Coronary artery (tissue), 2 donors: Measurements from ENCODE around the gene CD3G.

Source experiments
- DNase-seq: peaks from one replicate; pipeline ENCODE4 v3.0.0-alpha.2; 2017; ENCODE audit warnings: low spot score
- H3K27ac ChIP-seq, 2 donors: fragments of 200-600 bp; sonication (generic); one replicate each; pipeline ENCODE4 v1.5.1; 2016 to 2019
- H3K4me3 ChIP-seq: fragments of 200-600 bp; sonication (generic); 2 replicates; pipeline ENCODE4 v1.5.1; 2016; ENCODE audit warnings: mild to moderate bottlenecking, moderate library complexity
- TF ChIP-seq, protein P1 (sequence below): fragments of 200-600 bp; sonication (generic); IDR thresholded peaks from one replicate; pipeline ENCODE4 v1.5.1; 2019; ENCODE audit warnings: antibody characterized with exemption

The CD3G gene

DNA sequence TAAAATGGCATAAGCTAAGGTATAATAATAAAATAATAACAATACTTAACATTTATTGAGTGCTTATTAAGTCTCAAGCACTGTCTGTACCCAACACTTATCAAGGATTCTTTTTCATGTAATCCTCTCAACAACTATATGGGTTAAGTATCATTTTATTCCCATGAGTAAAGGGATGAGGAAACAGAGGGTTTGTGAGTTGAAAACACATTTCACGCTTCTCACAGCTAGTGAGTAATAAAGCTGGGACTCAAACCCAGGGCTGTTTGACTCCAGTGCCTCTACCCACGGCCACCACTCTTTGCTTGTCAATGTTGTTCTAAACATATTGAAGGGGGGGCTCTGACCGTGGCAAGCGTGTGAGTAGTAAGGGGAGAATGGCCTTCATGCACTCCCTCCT, 30.9 kb upstream of the CD3G start:
- no peak overlapping the region for H3K4me3 ChIP-seq
- TF ChIP-seq, protein P1, sequence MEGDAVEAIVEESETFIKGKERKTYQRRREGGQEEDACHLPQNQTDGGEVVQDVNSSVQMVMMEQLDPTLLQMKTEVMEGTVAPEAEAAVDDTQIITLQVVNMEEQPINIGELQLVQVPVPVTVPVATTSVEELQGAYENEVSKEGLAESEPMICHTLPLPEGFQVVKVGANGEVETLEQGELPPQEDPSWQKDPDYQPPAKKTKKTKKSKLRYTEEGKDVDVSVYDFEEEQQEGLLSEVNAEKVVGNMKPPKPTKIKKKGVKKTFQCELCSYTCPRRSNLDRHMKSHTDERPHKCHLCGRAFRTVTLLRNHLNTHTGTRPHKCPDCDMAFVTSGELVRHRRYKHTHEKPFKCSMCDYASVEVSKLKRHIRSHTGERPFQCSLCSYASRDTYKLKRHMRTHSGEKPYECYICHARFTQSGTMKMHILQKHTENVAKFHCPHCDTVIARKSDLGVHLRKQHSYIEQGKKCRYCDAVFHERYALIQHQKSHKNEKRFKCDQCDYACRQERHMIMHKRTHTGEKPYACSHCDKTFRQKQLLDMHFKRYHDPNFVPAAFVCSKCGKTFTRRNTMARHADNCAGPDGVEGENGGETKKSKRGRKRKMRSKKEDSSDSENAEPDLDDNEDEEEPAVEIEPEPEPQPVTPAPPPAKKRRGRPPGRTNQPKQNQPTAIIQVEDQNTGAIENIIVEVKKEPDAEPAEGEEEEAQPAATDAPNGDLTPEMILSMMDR = no peak
- H3K27ac ChIP-seq = no peak overlapping the region
- no peak for DNase-seq

DNA sequence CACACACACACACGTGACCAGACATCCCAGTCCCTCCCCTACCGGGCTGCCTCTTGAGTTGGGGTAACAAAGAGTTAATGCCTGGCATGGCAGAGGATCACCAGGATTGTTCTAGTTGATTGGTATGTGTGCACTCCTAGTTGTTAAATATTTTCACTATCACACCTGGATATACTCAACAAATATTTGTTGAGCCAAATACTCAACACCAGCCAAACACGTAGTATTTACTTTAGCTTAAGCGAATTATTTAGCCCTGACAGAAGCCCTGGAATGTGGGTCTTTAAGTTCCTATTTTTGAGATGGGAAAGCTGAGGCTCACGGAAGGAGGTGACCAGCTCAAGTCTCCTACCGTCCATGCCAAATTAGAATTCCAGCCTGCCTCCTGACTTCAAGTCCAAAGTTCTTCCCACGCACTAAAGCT, 29.1 kb upstream of the CD3G start:
- Histone ChIP-seq H3K27ac (no peak overlapping the region), H3K4me3 (no peak overlapping the region)
- TF ChIP-seq, protein P1 = no peak
- no peak for DNase-seq

DNA sequence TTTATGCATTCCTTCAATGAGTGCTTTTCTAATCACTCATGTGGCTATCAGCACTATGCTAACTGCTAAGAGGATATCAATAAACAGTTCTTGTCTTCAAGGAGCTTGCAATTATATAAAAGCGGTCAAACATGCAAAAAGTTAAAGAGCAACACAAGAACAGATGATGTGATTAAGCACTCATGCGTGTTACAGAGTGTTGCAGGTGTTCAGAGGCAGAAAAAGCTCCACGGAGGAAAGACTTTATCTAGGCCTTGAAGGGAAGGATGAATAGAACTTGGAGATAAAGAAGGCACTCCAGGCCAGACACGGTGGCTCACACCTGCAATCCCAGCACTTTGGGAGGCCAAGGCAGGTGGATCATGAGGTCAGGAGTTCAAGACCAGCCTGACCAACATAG, 26.0 kb upstream of the CD3G start:
- no peak for DNase-seq
- TF ChIP-seq, protein P1 = no peak
- Histone ChIP-seq H3K27ac (no peak overlapping the region), H3K4me3 (no peak overlapping the region)

DNA sequence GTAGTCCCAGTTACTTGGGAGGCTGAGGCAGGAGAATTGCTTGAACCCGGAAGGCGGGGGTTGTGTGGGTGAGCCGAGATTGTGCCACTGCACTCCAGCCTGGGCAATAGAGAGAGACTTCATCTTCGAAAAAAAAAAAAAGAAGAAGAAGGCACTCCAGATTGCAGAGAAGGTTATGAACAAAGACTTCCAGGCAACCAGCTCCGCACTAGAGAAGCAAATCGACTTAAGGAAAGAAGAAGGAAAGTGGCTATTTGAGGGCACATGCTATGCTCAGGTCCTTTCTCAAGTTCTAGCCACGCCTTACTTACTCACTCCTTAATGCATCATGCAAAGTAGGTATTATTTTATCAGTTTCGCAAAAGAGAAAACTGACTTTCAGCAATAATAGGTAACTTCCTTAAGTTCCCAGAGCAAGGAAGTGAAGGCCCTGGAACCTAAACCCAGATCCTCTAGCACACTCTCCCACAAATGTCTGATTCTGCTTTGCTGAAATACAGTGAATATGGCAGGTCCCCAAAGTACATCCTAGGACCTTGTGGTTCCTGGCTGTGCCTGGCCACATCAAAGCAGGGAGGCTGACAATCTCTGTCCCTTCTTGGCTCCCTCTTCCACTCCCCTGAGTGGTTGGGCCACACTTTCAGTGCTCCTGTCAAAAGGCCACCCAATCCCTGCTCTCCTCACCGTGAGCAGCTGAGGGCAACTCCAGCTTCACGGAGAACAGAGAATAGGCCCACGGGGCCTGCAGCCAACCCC, 25.4 kb upstream of the CD3G start:
- DNase-seq = no peak
- Histone ChIP-seq H3K4me3 (no peak overlapping the region), H3K27ac (no peak overlapping the region)
- TF ChIP-seq, protein P1 = no peak

DNA sequence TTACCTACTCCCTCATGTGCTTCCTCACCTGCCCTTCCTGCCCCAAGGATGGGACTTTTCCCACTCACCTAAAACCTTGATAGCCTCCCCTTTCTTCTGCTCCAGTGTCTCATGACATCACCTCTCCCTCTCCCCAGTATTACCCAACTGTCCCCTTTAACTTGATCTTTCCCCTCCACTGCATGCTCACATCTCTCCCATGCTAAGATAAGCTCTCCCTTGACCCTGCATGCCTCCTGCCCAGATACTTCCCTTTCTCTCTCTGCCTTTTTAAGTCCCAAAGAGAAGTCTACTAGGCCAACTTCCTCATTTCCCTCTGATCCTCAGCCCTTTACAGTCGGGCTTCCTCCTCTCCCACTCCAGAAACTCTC, 24.8 kb upstream of the CD3G start:
- TF ChIP-seq, protein P1 = no peak
- H3K27ac ChIP-seq = no peak overlapping the region
- DNase-seq = no peak
- no peak overlapping the region for H3K4me3 ChIP-seq

DNA sequence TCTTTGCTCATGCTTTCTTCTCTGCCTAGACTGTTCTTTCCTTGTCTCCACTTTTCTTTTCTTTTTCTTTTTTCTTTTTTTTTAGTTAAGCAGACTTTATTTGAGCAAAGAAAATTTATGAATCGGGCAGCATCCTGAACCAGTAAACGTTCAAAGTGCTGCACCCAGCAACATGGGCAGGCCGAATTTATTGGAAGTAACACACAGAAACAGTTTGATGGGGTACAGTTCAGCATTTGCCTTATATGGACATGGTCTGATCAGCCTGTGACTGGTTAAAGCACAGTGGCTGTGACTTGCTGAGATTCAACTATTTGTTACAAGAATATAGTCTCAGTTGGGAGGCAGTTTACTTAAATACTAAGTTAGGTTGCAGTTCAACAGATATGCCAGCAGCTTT, 23.6 kb upstream of the CD3G start:
- DNase-seq = no peak
- H3K27ac ChIP-seq = no peak overlapping the region
- no peak overlapping the region for H3K4me3 ChIP-seq
- TF ChIP-seq, protein P1 = no peak

DNA sequence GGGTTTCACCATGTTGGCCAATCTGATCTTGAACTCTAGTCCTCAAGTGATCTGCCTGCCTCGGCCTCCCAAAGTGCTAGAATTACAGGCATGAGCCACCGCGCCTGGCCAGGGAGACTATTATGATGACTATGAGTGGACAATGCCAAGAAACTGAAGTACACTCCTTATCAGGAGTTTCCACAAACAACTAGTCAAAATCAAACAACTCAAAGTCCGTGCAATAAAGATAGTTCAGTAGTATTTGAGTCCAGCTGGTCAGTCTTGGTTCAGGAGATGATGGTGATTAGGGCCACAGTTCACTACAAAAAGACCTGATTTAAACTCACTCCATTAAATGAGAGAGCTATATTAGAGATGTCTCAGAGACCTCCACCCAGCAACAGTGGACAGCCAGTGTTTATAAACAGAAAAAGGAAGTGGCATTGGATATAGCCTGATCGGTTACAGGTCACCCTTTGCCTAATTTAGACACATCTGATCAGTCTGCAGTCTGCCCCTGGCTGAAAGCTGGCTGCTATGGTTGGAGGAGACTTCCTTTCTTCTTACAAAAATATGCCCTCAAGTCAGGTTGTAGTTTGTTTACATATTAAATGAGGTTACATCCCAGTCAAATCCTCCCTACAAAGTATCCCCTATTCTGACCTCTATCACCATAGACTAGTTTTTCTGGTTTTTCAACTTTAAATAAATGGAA, 22.6 kb upstream of the CD3G start:
- DNase-seq = no peak
- Histone ChIP-seq H3K27ac (no peak overlapping the region), H3K4me3 (no peak overlapping the region)
- TF ChIP-seq, protein P1 = no peak
